Progenitor cell of endocrine pancreas (in vitro differentiated cells): ENCODE results near the gene ERN1. TPM values are rescaled to one million over a fixed set of nuclear protein-coding genes. Genes with fewer than 3 reads are reported as not detected.
"Not testable (repeated sequence)": the region's sequence is repeated elsewhere in the genome, so short reads cannot be mapped to it uniquely, and the experiment has no call there.

Experiments
- DNase-seq: peaks from one replicate; pipeline ENCODE4 v3.0.0; 2021; ENCODE audit warnings: low spot score; ENCODE audit not compliant: unreplicated experiment
- H3K27ac Mint-ChIP-seq: 2 replicates; pipeline ENCODE4 v1.8.0; 2021; ENCODE audit warnings: mild to moderate bottlenecking, moderate library complexity, mixed read lengths
- H3K27me3 Mint-ChIP-seq: 2 replicates; pipeline ENCODE4 v1.8.0; 2021; ENCODE audit warnings: mixed read lengths
- H3K36me3 Mint-ChIP-seq: 2 replicates; pipeline ENCODE4 v1.8.0; 2022; ENCODE audit warnings: mixed read lengths; ENCODE audit not compliant: insufficient read depth
- H3K4me1 Mint-ChIP-seq: 2 replicates; pipeline ENCODE4 v1.8.0; 2021; ENCODE audit warnings: low read depth, mixed read lengths
- H3K4me3 Mint-ChIP-seq: 2 replicates; pipeline ENCODE4 v1.8.0; 2021; ENCODE audit warnings: low read depth, mild to moderate bottlenecking, moderate library complexity, mixed read lengths
- H3K9me3 Mint-ChIP-seq: 2 replicates; pipeline ENCODE4 v1.8.0; 2021; ENCODE audit warnings: low read depth, mixed read lengths
- total RNA-seq: library from RNA; stranded (reverse); gene quantifications from 2 replicates; pipeline ENCODE4 v1.2.1, GENCODE V29; 2021
- TF ChIP-seq, protein P1 (sequence below): fragments of 200-600 bp; sonication (generic); IDR thresholded peaks from one replicate; pipeline ENCODE4 v1.5.0; 2021; ENCODE audit warnings: antibody characterized with exemption, mild to moderate bottlenecking; ENCODE audit not compliant: unreplicated experiment

ERN1 gene
- total RNA-seq, 1 donor from 2014 or later, result 43.1 TPM

DNA sequence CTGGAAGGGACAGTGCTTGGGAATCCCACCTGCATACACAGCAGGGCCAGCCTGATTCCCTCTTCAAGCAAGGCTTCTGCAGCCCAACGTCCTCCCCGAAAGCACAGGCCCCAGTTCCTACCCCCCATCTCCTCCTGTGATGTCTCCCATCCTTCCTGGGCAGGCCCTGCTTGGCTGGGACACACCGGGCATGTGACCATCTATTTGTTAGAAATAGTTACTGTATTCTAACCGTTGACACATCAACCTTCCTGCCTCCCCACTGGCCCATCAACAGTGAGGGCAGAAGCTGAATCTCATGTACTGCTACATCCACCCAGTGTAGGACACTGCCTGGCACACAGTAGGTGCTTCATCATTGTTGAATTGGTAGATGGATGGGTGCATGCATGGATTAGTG is 121.1 kb downstream of the ERN1 start:
- peaks cover 16% of the 10 kb centered on the region for H3K27me3 Mint-ChIP-seq
- no peak overlapping the region for H3K27ac Mint-ChIP-seq
- TF ChIP-seq, protein P1, sequence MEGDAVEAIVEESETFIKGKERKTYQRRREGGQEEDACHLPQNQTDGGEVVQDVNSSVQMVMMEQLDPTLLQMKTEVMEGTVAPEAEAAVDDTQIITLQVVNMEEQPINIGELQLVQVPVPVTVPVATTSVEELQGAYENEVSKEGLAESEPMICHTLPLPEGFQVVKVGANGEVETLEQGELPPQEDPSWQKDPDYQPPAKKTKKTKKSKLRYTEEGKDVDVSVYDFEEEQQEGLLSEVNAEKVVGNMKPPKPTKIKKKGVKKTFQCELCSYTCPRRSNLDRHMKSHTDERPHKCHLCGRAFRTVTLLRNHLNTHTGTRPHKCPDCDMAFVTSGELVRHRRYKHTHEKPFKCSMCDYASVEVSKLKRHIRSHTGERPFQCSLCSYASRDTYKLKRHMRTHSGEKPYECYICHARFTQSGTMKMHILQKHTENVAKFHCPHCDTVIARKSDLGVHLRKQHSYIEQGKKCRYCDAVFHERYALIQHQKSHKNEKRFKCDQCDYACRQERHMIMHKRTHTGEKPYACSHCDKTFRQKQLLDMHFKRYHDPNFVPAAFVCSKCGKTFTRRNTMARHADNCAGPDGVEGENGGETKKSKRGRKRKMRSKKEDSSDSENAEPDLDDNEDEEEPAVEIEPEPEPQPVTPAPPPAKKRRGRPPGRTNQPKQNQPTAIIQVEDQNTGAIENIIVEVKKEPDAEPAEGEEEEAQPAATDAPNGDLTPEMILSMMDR, result no peak
- peaks cover 5% of the 10 kb centered on the region for H3K9me3 Mint-ChIP-seq
- no peaks in the 10 kb centered on the region for H3K36me3 Mint-ChIP-seq
- no peak for DNase-seq
- H3K4me1 Mint-ChIP-seq, result peaks cover 8% of the 10 kb centered on the region
- H3K4me3 Mint-ChIP-seq, result no peak overlapping the region

DNA sequence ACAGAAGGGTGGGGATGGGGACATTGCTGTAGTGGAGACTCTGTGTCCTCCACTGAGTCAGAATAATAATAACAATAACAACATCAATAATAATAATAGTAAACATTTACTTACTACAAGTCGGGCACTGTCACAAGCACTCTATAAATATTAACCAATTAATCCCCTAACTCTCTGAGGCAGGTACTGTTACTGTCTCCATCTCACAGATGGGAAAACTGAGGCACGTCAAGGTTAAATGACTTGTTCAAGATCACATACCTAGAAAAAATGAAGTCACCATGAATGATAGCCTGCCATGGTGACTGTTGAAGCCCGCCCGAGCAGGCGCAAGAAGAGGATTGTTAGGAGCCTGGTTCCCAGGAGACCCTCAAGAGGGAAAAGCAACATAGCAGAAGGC is 121.6 kb downstream of the ERN1 start:
- H3K4me3 Mint-ChIP-seq, result no peak overlapping the region
- H3K27me3 Mint-ChIP-seq, result peaks cover 20% of the 10 kb centered on the region
- H3K27ac Mint-ChIP-seq, result no peak overlapping the region
- no peaks in the 10 kb centered on the region for H3K36me3 Mint-ChIP-seq
- TF ChIP-seq, protein P1, result no peak
- peaks cover 8% of the 10 kb centered on the region for H3K4me1 Mint-ChIP-seq
- DNase-seq, result no peak
- H3K9me3 Mint-ChIP-seq, result peaks cover 5% of the 10 kb centered on the region

DNA sequence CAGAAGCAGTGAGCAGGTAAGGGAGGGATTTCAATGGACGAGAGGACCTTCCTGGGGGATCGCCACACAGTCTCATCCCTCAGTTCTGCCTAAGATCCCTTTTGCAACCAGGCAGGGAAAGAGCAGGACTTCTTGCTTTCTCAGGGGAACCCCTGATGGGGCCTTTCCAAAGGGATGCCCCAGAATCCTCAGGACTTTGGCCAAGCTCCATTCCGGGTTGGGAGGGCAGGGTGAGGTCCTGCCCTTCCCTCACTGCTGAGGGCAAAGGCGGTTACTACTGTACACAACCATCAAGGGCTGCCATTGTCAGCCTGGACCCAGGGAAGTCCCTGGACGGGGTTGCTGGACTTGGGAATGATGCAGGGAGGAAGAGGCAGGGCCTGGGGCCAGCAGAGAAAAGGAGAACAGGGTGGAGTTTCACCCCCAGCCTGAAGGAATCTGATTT is 122.1 kb downstream of the ERN1 start:
- H3K36me3 Mint-ChIP-seq, result no peaks in the 10 kb centered on the region
- no peak overlapping the region for H3K27ac Mint-ChIP-seq
- peaks cover 5% of the 10 kb centered on the region for H3K9me3 Mint-ChIP-seq
- TF ChIP-seq, protein P1, result no peak
- no peak overlapping the region for H3K4me3 Mint-ChIP-seq
- DNase-seq, result no peak
- H3K27me3 Mint-ChIP-seq, result peaks cover 20% of the 10 kb centered on the region
- H3K4me1 Mint-ChIP-seq, result peaks cover 8% of the 10 kb centered on the region

DNA sequence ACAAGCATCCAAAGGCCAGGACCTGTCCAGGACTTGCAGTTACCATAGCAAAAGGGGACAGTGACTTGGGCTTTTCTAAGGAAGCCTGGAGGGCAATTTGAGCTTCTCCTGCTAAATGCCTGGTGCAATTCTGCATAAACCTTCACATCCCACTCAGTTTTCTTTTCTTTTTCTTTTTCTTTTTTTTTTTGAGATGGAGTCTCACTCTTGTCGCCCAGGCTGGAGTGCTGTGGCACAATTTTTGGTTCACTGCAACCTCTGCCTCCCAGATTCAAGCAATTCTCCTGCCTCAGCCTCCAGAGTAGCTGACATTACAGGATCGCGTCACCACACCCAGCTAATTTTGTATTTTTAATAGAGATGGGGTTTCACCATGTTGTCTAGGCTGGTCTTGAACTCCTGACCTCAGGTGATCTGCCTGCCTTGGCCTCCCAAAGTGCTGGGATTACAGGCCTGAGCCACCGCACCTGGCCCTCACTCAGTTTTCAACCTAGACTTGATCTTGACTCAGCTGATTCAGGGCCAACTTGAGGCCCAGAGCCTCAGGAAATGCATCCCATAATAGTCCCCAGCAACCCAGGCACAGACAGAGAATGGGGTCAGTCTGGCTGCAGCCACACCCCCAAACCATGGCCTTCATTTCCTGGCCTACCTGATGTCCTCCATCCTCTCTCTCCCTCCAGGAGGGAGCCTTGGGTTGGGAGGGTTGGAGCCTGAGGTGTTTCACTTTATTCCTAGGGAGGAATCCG is 122.7 kb downstream of the ERN1 start:
- H3K9me3 Mint-ChIP-seq, H3K36me3 Mint-ChIP-seq, H3K4me3 Mint-ChIP-seq, H3K4me1 Mint-ChIP-seq, H3K27ac Mint-ChIP-seq, DNase-seq: not testable (repeated sequence)
- H3K27me3 Mint-ChIP-seq, result peaks cover 20% of the 10 kb centered on the region

DNA sequence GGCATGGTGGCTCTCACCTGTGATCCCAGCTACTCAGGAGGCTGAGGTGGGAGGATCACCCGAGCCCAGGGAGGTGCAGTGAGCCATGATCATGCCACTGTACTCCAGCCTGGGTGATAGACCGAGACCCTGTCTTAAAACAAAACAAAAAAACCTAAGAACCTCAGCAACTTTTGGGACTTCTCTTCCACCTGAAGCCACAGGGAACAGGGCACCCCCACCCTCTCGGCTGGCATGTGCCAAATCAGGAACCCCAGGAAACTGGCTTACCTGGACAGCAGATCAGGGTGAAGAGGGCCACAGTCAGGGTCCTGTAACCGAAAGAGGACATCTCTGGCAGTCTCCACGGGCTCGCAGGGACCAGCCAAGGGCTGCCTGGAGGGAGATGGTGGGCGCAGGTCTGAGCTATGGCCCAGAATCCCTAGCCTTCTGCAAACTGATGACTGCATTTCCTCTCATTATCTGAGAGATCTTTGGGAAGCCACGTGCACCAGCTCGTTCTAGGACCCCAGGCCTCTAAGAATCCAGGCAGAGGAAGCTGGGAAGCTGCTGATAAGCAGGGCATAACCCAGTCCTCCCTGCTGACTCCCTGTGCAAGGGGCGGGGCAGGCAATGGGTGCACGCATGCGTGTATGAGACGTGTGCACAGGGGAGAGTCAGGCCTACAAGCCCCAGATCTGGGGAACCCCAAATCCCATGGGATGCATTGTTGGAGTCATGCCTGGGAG is 123.4 kb downstream of the ERN1 start:
- Mint-ChIP-seq H3K4me1 (peaks cover 8% of the 10 kb centered on the region), H3K27ac (no peak overlapping the region), H3K36me3 (no peaks in the 10 kb centered on the region), H3K27me3 (peaks cover 17% of the 10 kb centered on the region), H3K9me3 (peaks cover 5% of the 10 kb centered on the region), H3K4me3 (no peak overlapping the region)
- TF ChIP-seq, protein P1, result no peak
- DNase-seq, result no peak
